Measurements from ENCODE around the gene HRC. TPM values are rescaled to one million over a fixed set of nuclear protein-coding genes. Genes with fewer than 3 reads are reported as not detected.
"Not testable (repeated sequence)": the region's sequence is repeated elsewhere in the genome, so short reads cannot be mapped to it uniquely, and the experiment has no call there.

The HRC gene, protein sequence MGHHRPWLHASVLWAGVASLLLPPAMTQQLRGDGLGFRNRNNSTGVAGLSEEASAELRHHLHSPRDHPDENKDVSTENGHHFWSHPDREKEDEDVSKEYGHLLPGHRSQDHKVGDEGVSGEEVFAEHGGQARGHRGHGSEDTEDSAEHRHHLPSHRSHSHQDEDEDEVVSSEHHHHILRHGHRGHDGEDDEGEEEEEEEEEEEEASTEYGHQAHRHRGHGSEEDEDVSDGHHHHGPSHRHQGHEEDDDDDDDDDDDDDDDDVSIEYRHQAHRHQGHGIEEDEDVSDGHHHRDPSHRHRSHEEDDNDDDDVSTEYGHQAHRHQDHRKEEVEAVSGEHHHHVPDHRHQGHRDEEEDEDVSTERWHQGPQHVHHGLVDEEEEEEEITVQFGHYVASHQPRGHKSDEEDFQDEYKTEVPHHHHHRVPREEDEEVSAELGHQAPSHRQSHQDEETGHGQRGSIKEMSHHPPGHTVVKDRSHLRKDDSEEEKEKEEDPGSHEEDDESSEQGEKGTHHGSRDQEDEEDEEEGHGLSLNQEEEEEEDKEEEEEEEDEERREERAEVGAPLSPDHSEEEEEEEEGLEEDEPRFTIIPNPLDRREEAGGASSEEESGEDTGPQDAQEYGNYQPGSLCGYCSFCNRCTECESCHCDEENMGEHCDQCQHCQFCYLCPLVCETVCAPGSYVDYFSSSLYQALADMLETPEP
- total RNA-seq, result not detected

GRCh38 chr19:49155005-49155819 is at the start of gene HRC:
HRC (minus strand) TSS chr19:49155396; CDS start chr19:49155237, 159 bp downstream.
- peaks cover 77% of the 10 kb centered on the region for H3K27me3 Mint-ChIP-seq (ENCODE audit: low read depth)
- H3K9me3 Mint-ChIP-seq, result peaks cover 5% of the 10 kb centered on the region
- ATAC-seq, result no peak

DNA sequence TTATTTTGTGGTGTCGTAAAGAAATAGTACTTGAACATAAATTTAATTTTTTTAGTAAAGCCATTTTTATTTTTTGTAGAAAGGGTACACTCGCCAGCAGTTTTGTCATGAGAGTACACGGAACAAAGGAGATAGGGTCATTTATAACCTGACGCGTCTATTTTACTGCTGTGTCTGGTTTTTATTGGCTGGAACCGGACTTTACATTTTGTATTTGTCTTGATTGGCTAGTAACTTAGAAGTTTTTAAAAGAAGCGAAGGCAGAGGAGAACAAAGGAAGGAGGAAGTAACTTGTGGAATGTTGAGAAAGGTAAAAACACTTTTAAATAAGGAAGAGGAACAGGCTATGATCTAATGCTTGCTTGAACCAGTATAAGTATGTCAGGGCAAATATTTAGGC is 45.8 kb upstream of the HRC start:
- H3K36me3 Mint-ChIP-seq (ENCODE audit: insufficient read depth), result no peaks in the 10 kb centered on the region
- ATAC-seq, result no peak
- H3K4me1 Mint-ChIP-seq (ENCODE audit: low read depth), result peaks cover 3% of the 10 kb centered on the region
- peaks cover 2% of the 10 kb centered on the region for H3K27me3 Mint-ChIP-seq (ENCODE audit: low read depth)
- H3K9me3 Mint-ChIP-seq, result no peaks in the 10 kb centered on the region
- no peak for DNase-seq
- H3K4me3 Mint-ChIP-seq, result no peak overlapping the region

More at GRCh38 chr19:49155005-49155819, at the start of gene HRC:
- no peak within 1 kb of the TSS for H3K4me3 Mint-ChIP-seq
- DNase-seq, result no peak
- H3K4me1 Mint-ChIP-seq (ENCODE audit: low read depth), result peaks cover 13% of the 10 kb centered on the region
- H3K36me3 Mint-ChIP-seq (ENCODE audit: insufficient read depth), result no peaks in the 10 kb centered on the region

DNA sequence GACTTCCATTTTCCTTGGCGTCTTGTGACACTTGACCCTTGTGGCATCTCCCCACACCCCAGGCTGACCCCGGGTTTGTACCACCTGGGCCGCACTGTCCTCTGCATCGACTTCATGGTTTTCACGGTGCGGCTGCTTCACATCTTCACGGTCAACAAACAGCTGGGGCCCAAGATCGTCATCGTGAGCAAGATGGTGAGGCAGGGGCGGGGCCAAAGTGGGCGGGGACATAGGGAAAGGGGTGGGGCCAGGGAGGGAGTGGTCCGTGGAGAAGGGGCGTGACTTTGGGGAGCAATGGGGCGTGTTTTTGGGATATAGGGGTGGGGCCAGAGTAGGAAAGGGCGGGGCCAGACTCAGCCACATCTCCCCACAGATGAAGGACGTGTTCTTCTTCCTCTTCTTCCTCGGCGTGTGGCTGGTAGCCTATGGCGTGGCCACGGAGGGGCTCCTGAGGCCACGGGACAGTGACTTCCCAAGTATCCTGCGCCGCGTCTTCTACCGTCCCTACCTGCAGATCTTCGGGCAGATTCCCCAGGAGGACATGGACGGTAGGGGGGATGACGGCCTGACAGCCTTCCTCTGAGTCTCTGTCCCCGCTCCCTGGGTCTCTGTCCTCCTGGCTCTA is 45.2 kb upstream of the HRC start:
- no peak overlapping the region for H3K4me3 Mint-ChIP-seq
- H3K9me3 Mint-ChIP-seq, result no peaks in the 10 kb centered on the region
- H3K27me3 Mint-ChIP-seq (ENCODE audit: low read depth), result peaks cover 2% of the 10 kb centered on the region
- peak; percentile 59 to 62 for ATAC-seq
- H3K4me1 Mint-ChIP-seq (ENCODE audit: low read depth), result peaks cover 3% of the 10 kb centered on the region
- no peak for DNase-seq
- no peaks in the 10 kb centered on the region for H3K36me3 Mint-ChIP-seq (ENCODE audit: insufficient read depth)

DNA sequence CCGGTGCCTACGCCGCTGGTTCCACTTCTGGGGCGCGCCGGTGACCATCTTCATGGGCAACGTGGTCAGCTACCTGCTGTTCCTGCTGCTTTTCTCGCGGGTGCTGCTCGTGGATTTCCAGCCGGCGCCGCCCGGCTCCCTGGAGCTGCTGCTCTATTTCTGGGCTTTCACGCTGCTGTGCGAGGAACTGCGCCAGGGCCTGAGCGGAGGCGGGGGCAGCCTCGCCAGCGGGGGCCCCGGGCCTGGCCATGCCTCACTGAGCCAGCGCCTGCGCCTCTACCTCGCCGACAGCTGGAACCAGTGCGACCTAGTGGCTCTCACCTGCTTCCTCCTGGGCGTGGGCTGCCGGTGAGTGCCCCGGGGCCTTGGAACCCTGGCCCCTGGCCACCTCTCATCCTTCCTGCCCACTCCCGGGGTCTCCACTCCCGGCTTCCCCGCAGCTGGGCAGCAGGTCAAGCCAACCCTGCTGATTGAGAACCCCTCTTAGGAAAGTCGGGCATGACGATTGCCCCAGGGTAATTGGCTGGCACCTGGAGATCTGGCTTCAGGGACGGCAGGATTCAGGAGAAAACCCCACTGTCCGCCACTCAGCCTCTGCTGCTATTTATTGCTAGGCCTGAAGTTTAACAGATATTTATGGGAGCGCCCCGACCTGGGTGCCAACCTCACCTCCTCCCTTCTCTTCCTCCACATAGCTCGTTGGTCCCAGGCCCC is 41.5 kb upstream of the HRC start:
- Mint-ChIP-seq H3K9me3 (no peaks in the 10 kb centered on the region), H3K27me3 (ENCODE audit: low read depth) (peaks cover 2% of the 10 kb centered on the region), H3K4me1 (ENCODE audit: low read depth) (peaks cover 3% of the 10 kb centered on the region), H3K36me3 (ENCODE audit: insufficient read depth) (no peaks in the 10 kb centered on the region), H3K4me3 (no peak overlapping the region)
- DNase-seq, result no peak
- ATAC-seq, result no peak

GRCh38 chr19:49194408-49194807 is 39.2 kb upstream of the HRC start:
- Mint-ChIP-seq H3K36me3 (ENCODE audit: insufficient read depth) (no peaks in the 10 kb centered on the region), H3K4me1 (ENCODE audit: low read depth) (peaks cover 7% of the 10 kb centered on the region), H3K9me3 (no peaks in the 10 kb centered on the region), H3K27me3 (ENCODE audit: low read depth) (peaks cover 2% of the 10 kb centered on the region), H3K4me3 (no peak overlapping the region)
- DNase-seq, result no peak
- ATAC-seq, result no peak

DNA sequence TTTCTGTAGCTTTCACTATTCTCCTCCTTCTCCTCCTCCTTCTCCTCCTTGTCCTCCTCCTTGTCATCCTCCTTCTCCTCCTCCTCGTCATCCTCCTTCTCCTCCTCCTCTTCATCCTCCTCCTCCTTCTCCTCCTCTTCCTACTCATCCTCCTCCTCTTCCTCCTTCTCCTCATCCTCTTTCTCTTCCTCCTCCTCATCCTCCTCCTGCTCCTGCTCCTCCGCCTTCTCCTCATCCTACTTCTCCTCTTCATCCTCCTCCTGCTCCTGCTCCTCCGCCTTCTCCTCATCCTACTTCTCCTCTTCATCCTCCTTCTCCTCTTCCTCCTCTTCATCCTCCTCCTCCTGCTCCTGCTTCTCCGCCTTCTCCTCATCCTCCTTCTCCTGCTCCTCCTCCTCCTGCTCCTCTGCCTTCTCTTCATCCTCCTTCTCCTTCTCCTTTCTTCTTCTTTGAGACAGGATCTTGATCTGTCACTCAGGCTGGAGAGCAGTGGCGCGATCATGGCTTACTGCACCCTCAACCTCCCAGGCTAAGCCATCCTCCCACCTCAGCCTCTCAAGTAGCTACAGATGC is 38.7 kb upstream of the HRC start:
- DNase-seq (no peak), ATAC-seq (no peak)
- Mint-ChIP-seq H3K4me3 (no peak overlapping the region), H3K27me3 (ENCODE audit: low read depth) (peaks cover under 1% of the 10 kb centered on the region), H3K36me3 (ENCODE audit: insufficient read depth) (no peaks in the 10 kb centered on the region), H3K9me3 (no peaks in the 10 kb centered on the region), H3K4me1 (ENCODE audit: low read depth) (peaks cover 9% of the 10 kb centered on the region)

- ATAC-seq (no peak), DNase-seq (no peak)
- Mint-ChIP-seq H3K4me3 (no peak overlapping the region), H3K4me1 (ENCODE audit: low read depth) (peaks cover 8% of the 10 kb centered on the region), H3K36me3 (ENCODE audit: insufficient read depth) (no peaks in the 10 kb centered on the region), H3K9me3 (no peaks in the 10 kb centered on the region), H3K27me3 (ENCODE audit: low read depth) (no peaks in the 10 kb centered on the region)
Measured at GRCh38 chr19:49190781-49191180, 35.6 kb upstream of the HRC start.

GRCh38 chr19:49189259-49189658 is 34.1 kb upstream of the HRC start:
- ATAC-seq, result no peak
- Mint-ChIP-seq H3K4me3 (no peak overlapping the region), H3K4me1 (ENCODE audit: low read depth) (peaks cover 8% of the 10 kb centered on the region), H3K9me3 (peaks cover under 1% of the 10 kb centered on the region), H3K27me3 (ENCODE audit: low read depth) (no peaks in the 10 kb centered on the region), H3K36me3 (ENCODE audit: insufficient read depth) (no peaks in the 10 kb centered on the region)
- DNase-seq, result no peak

GRCh38 chr19:49188626-49189200 is 33.5 kb upstream of the HRC start:
- H3K9me3 Mint-ChIP-seq, result peaks cover 5% of the 10 kb centered on the region
- ATAC-seq, result no peak

DNA sequence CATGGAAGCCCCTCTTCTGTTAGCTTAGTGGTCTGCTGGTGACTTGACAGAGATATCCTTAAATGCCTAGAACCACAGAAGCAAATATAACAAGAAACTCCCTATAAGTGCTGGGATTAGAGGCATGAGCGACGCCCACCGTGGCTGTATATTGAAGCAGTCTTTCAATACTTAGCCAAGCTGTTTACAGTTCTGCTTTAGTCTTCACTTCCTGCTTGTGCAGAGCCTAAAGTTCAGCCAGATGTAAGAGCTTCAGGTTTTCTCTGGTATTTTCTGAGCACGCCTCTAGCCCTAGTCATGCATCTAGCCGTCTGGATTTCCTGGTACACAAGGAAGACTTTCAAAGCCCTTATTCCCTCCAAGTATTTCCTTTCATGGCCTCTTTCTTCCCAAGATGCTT is 30.9 kb upstream of the HRC start:
- peaks cover 8% of the 10 kb centered on the region for H3K4me1 Mint-ChIP-seq (ENCODE audit: low read depth)
- no peak overlapping the region for H3K4me3 Mint-ChIP-seq
- no peak for ATAC-seq
- no peaks in the 10 kb centered on the region for H3K36me3 Mint-ChIP-seq (ENCODE audit: insufficient read depth)
- peaks cover 5% of the 10 kb centered on the region for H3K9me3 Mint-ChIP-seq
- no peak for DNase-seq
- H3K27me3 Mint-ChIP-seq (ENCODE audit: low read depth), result peaks cover 3% of the 10 kb centered on the region

More at GRCh38 chr19:49188626-49189200, 33.5 kb upstream of the HRC start:
- DNase-seq, result no peak
- H3K4me3 Mint-ChIP-seq, result no peak overlapping the region
- no peaks in the 10 kb centered on the region for H3K36me3 Mint-ChIP-seq (ENCODE audit: insufficient read depth)
- H3K4me1 Mint-ChIP-seq (ENCODE audit: low read depth), result peaks cover 8% of the 10 kb centered on the region
- no peaks in the 10 kb centered on the region for H3K27me3 Mint-ChIP-seq (ENCODE audit: low read depth)

DNA sequence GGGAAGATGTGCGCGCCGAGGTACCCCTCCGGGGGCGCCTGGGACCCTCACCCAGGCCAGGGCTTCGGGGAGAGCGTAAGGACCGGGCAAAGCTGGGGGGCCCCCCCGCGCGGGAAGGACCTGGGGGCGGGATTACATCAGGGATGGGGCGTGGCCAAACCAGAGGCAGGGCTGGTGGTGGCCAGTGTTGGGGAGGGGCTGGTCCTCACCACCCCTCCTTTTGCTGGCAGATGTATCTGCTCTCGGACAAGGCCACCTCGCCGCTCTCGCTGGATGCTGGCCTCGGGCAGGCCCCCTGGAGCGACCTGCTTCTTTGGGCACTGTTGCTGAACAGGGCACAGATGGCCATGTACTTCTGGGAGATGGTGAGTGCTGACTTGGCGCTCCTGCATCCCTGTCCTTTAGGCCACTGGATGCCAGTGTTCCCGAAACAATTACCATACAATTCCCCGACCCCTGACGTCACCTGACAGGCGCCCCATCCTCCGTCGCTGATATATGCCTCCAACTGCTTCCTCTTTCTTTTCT is 27.7 kb upstream of the HRC start:
- Mint-ChIP-seq H3K4me1 (ENCODE audit: low read depth) (no peaks in the 10 kb centered on the region), H3K9me3 (peaks cover 5% of the 10 kb centered on the region), H3K4me3 (no peak overlapping the region), H3K27me3 (ENCODE audit: low read depth) (peaks cover 7% of the 10 kb centered on the region), H3K36me3 (ENCODE audit: insufficient read depth) (no peaks in the 10 kb centered on the region)
- DNase-seq (no peak), ATAC-seq (no peak)

GRCh38 chr19:49182010-49182847 is 27.0 kb upstream of the HRC start:
- H3K27me3 Mint-ChIP-seq (ENCODE audit: low read depth); DNase-seq; ATAC-seq; H3K36me3 Mint-ChIP-seq (ENCODE audit: insufficient read depth); H3K4me1 Mint-ChIP-seq (ENCODE audit: low read depth); H3K9me3 Mint-ChIP-seq; H3K4me3 Mint-ChIP-seq: not testable (repeated sequence)

Data from activated T-cell treated with anti-CD3 and anti-CD28 coated beads, Interleukin-2, amount 50 U/mL, for 4 hours (primary cell).